ENCODE results near the gene EPB41L3.

The EPB41L3 gene

DNA sequence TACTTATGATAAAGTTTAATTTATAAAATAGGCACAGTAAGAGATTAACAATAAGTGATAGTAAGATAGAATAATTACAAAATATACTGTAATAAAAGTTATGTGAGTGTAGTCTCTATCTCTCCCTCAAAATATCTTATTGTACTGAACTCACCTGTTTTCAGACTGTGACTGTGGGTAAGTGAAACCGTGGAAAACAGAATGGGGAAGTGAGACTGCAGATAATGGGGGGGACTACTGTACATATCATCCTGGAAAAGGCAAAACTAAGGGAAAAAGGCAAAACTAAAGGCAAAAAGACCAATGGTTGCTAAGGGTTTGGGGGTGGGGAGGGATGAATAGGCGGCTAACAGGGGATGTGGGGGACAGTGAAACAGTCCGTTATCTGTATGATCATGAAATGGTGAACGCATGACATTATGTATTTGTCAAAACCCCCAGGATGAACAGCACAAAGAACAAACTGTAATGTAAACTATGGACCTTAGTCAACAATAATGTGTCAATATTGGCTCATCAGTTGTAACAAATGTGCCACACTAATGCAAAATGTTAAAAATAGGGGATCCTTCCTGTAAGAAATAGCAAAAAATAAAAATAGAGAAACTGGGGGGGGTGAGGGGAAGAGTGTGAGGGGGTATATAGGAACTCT lies 93.8 kb downstream of the EPB41L3 start:
- Histone ChIP-seq H3K27ac (no peak overlapping the region), H3K4me3 (no peak overlapping the region)
- TF ChIP-seq, protein P1, sequence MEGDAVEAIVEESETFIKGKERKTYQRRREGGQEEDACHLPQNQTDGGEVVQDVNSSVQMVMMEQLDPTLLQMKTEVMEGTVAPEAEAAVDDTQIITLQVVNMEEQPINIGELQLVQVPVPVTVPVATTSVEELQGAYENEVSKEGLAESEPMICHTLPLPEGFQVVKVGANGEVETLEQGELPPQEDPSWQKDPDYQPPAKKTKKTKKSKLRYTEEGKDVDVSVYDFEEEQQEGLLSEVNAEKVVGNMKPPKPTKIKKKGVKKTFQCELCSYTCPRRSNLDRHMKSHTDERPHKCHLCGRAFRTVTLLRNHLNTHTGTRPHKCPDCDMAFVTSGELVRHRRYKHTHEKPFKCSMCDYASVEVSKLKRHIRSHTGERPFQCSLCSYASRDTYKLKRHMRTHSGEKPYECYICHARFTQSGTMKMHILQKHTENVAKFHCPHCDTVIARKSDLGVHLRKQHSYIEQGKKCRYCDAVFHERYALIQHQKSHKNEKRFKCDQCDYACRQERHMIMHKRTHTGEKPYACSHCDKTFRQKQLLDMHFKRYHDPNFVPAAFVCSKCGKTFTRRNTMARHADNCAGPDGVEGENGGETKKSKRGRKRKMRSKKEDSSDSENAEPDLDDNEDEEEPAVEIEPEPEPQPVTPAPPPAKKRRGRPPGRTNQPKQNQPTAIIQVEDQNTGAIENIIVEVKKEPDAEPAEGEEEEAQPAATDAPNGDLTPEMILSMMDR (IDR thresholded peaks at IDR 0.05): no peak
- no peak for DNase-seq (ENCODE audit: low spot score)

DNA sequence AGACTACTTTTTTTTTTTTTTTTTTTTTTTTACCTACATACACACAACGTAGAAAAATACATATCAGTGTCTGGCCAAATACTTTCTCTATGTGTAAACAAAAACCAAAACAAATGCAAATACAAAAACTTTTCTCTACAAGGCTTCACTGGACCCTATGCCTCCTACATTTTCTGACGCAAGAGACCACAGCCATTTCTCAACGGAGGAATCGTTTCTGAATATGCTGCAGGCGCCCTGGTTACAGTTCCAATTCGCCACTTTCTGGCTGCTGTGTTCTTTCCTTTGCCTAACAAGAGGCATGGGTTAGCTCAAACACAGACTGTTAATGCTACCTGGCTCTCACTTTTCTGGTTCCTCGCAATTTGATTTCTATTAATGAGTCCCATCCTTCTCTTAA lies 96.4 kb downstream of the EPB41L3 start:
- H3K27ac ChIP-seq: no peak overlapping the region
- TF ChIP-seq, protein P1 (IDR thresholded peaks at IDR 0.05): no peak
- no peak for DNase-seq (ENCODE audit: low spot score)
- H3K4me3 ChIP-seq: no peak overlapping the region

DNA sequence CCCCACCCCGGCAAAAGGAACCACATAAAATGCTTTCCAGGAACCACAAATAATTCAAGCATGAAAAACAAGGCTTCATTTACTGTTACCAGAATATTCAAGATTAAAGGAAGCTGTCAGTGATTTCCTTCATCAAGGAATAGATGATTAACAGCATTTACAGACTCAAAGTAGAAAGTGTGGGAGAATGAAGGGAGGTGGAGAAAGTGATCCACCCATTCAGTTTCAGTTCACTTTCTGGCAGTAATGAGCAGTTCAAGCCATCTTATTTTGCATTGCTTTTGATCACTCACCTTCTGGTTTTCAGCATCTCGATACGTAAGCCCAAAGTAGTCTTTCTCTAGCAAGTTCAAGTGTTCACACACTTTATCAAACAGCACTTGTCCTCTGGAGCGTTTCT lies 99.0 kb downstream of the EPB41L3 start:
- TF ChIP-seq, protein P1 (IDR thresholded peaks at IDR 0.05): no peak
- Histone ChIP-seq H3K4me3 (no peak overlapping the region), H3K27ac (no peak overlapping the region)
- DNase-seq (ENCODE audit: low spot score): no peak

DNA sequence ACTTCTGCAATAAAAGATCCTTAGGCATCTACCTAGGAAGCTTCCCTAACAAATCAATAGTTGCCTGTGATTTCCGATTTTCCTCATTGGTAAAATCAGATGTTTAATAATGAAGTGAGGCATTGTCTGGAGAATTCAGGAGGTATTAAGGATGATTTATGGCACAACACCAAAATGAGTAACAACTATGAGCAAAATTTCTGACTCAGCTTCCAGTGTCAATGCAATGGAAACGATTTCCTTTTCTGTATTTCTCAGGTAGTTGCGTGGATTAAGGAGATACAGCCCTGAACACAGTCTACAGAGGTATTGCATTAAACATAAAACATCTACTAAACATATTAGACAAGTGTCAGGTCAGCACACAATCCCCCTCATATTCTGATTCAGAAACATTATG lies 99.5 kb downstream of the EPB41L3 start:
- TF ChIP-seq, protein P1 (IDR thresholded peaks at IDR 0.05): no peak
- no peak for DNase-seq (ENCODE audit: low spot score)

DNA sequence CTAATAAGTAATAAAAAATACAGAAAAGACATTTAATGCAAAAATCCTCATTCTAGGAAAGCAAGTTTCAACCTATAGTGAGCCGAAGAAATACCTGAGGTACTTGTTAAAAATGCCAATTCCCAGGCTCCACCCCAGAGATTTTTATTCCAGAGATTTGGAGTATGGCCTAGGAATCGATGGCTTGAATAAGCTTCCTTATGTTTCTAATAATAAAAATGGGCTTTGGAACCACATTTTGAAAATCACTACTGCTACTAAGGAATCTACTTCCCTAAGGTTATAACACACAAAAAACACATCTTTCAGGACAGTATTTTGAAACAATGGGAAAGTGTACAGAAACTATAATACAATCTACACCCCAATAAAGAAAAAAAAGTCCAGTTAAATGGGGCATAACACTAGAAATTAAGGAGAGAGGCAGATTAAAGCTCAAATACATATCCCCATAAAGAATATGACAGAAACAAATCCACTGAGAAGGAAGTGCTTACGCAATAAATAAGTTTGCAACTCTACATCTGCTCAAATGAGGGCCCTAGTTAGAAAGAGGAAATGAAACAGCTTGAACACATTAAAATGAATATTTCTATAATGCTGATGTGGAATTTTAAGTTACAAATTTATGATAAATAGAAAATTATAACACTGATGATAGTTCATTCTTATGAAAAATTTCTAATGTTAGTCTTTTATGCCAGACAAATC lies 103.7 kb downstream of the EPB41L3 start:
- Histone ChIP-seq H3K27ac (no peak overlapping the region), H3K4me3 (no peak overlapping the region)
- DNase-seq (ENCODE audit: low spot score): no peak
- TF ChIP-seq, protein P1 (IDR thresholded peaks at IDR 0.05): no peak

More for the DNA sequence above, 99.5 kb downstream of the EPB41L3 start:
- Histone ChIP-seq H3K27ac (no peak overlapping the region), H3K4me3 (no peak overlapping the region)

DNA sequence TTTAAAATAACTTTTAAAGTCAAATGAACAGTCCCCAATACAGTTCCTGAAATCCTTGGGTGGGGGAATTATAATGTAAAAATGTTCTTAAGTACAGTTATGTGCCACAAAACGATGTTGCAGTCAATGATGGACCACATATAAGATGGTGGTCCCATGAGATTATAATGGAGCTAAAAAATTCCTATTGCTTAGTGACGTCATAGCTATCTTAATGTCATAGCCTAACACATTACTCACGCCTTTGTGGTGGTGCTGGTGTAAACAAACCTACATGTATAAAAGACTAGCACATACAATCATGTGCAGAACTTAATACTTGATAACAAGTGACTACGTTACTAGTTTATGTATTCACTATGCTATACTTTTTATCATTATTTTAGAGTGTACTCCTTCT lies 109.4 kb downstream of the EPB41L3 start:
- TF ChIP-seq, protein P1 (IDR thresholded peaks at IDR 0.05): no peak
- no peak overlapping the region for H3K4me3 ChIP-seq
- no peak for DNase-seq (ENCODE audit: low spot score)
- no peak overlapping the region for H3K27ac ChIP-seq
